Inflammatory macrophage (primary cell): ENCODE data around the gene CHTOP.
"Not testable (repeated sequence)": the region's sequence is repeated elsewhere in the genome, so short reads cannot be mapped to it uniquely, and the experiment has no call there.

Source experiments
- DNase-seq, 2 donors: peaks; one replicate each; pipeline ENCODE4 v3.0.0-alpha.2; 2020 to 2022
- total RNA-seq, 18 experiments: gene quantifications; one replicate each; lab custom pipeline; 2026; ENCODE audit warnings: mixed read lengths in 6 of 18, inconsistent platforms in 2 of 18; lab: John Stamatoyannopoulos, UW

The CHTOP gene
- total RNA-seq, result 34.0 to 57.7 (median 46.6) reads per million in 18 experiments

GRCh38 chr1:153633754-153634665 is at the start of gene CHTOP:
Gene CHTOP (plus strand): TSS chr1:153634066. CDS start chr1:153636589, 2,523 bp downstream.
- DNase-seq, result peak; percentile 99 to 100

GRCh38 chr1:153585006-153585405 is 48.9 kb upstream of the CHTOP start:
- DNase-seq, result peak in 1 of 2 donors; percentile 56

GRCh38 chr1:153586347-153586746 is 47.5 kb upstream of the CHTOP start:
- DNase-seq, result no peak

GRCh38 chr1:153587314-153587713 is 46.6 kb upstream of the CHTOP start:
- no peak for DNase-seq

GRCh38 chr1:153588033-153588432 is 45.8 kb upstream of the CHTOP start:
- not testable (repeated sequence) for DNase-seq

- no peak for DNase-seq
These were observed 45.4 kb upstream of the CHTOP start for GRCh38 chr1:153588482-153588881.

- DNase-seq, result no peak
These were observed 41.1 kb upstream of the CHTOP start for GRCh38 chr1:153592748-153593147.

GRCh38 chr1:153597206-153597605 is 36.7 kb upstream of the CHTOP start:
- peak; percentile 68 to 78 for DNase-seq

- DNase-seq, result peak; percentile 19 to 45
These were observed 35.3 kb upstream of the CHTOP start for GRCh38 chr1:153598309-153599172.

GRCh38 chr1:153599847-153600246 is 34.0 kb upstream of the CHTOP start:
- no peak for DNase-seq

GRCh38 chr1:153602749-153603148 is 31.1 kb upstream of the CHTOP start:
- DNase-seq, result no peak

- DNase-seq, result no peak
These were observed 27.7 kb upstream of the CHTOP start for GRCh38 chr1:153606194-153606593.

GRCh38 chr1:153607381-153607780 is 26.5 kb upstream of the CHTOP start:
- no peak for DNase-seq

GRCh38 chr1:153608089-153608682 is 25.7 kb upstream of the CHTOP start:
- DNase-seq, result no peak

- peak; percentile 84 to 92 for DNase-seq
These were observed 24.9 kb upstream of the CHTOP start for GRCh38 chr1:153608742-153609584.

GRCh38 chr1:153609585-153609907 is 24.3 kb upstream of the CHTOP start:
- DNase-seq, result no peak

GRCh38 chr1:153610334-153610733 is 23.5 kb upstream of the CHTOP start:
- peak; percentile 33 to 58 for DNase-seq

GRCh38 chr1:153610811-153611301 is 23.0 kb upstream of the CHTOP start:
- peak; percentile 55 to 86 for DNase-seq

- no peak for DNase-seq
These were observed 22.5 kb upstream of the CHTOP start for GRCh38 chr1:153611356-153611755.

- no peak for DNase-seq
These were observed 21.6 kb upstream of the CHTOP start for GRCh38 chr1:153612111-153612754.

GRCh38 chr1:153612755-153613331 is 21.0 kb upstream of the CHTOP start, which contains the start of gene S100A16:
Gene S100A16 (minus strand): TSS chr1:153613137. CDS start chr1:153608151, 4,986 bp downstream.
- no peak for DNase-seq
